Neural cell (in vitro differentiated cells): Measurements from ENCODE around the gene CYP20A1. TPM values are rescaled to one million over a fixed set of nuclear protein-coding genes. Genes with fewer than 3 reads are reported as not detected.

Source experiments
- H2AFZ ChIP-seq: fragments of 200-600, 300-800 bp; sonication (generic), shearing (Covaris generic); 2 replicates; pipeline ENCODE4 v1.6.0; 2014; ENCODE audit warnings: low read depth, mild to moderate bottlenecking, antibody characterized with exemption, low read length, moderate library complexity
- H3F3A ChIP-seq: fragments of 200-600 bp; shearing (Covaris generic); 2 replicates; pipeline ENCODE4 v1.6.1; 2016; ENCODE audit warnings: mild to moderate bottlenecking, moderate library complexity, mixed read lengths, antibody characterized with exemption, low read length; ENCODE audit not compliant: insufficient read depth, poor library complexity, severe bottlenecking
- H3K27ac ChIP-seq: fragments of 200-600, 300-800 bp; sonication (generic), shearing (Covaris generic); 2 replicates; pipeline ENCODE4 v1.5.1; 2014; ENCODE audit warnings: mild to moderate bottlenecking, low read length, moderate library complexity
- H3K27me3 ChIP-seq: fragments of 300-800, 200-600 bp; sonication (generic), shearing (Covaris generic); 2 replicates; pipeline ENCODE4 v1.6.0; 2014; ENCODE audit warnings: mild to moderate bottlenecking, low read depth, low read length, moderate library complexity; ENCODE audit not compliant: insufficient read depth
- H3K36me3 ChIP-seq: fragments of 300-800, 200-600 bp; sonication (generic), shearing (Covaris generic); 2 replicates; pipeline ENCODE4 v1.5.1; 2014; ENCODE audit warnings: mild to moderate bottlenecking, antibody characterized with exemption, low read length, moderate library complexity; ENCODE audit not compliant: insufficient read depth
- H3K4me2 ChIP-seq: fragments of 300-800, 200-600 bp; sonication (generic), shearing (Covaris generic); 2 replicates; pipeline ENCODE4 v1.6.0; 2014; ENCODE audit warnings: mild to moderate bottlenecking, low read length
- H3K4me3 ChIP-seq: fragments of 300-800, 200-600 bp; sonication (generic), shearing (Covaris generic); 2 replicates; pipeline ENCODE4 v1.5.1; 2014; ENCODE audit warnings: mild to moderate bottlenecking, low read length, moderate library complexity
- H3K79me2 ChIP-seq: fragments of 200-600 bp; shearing (Covaris generic); replicated peaks from 2 replicates; pipeline ENCODE4 v1.6.0; 2014; ENCODE audit warnings: mild to moderate bottlenecking, low read length, moderate library complexity; ENCODE audit not compliant: insufficient read depth
- H3K9ac ChIP-seq: fragments of 300-800, 200-600 bp; sonication (generic), shearing (Covaris generic); 2 replicates; pipeline ENCODE4 v1.6.1; 2016; ENCODE audit warnings: mild to moderate bottlenecking, low read length, mixed read lengths
- H3K9me2 ChIP-seq: fragments of 200-600 bp; shearing (Covaris generic); 2 replicates; pipeline ENCODE4 v1.6.1; 2016; ENCODE audit warnings: mild to moderate bottlenecking, low read length, mixed read lengths; ENCODE audit not compliant: insufficient read depth
- H3K9me3 ChIP-seq: fragments of 200-600, 300-800 bp; sonication (generic), shearing (Covaris generic); 2 replicates; pipeline ENCODE4 v1.6.1; 2016; ENCODE audit warnings: mild to moderate bottlenecking, mixed run types, low read length, moderate library complexity, mixed read lengths
- H4K20me1 ChIP-seq: fragments of 200-600 bp; shearing (Covaris generic); 2 replicates; pipeline ENCODE4 v1.6.1; 2016; ENCODE audit warnings: mild to moderate bottlenecking, mixed run types; ENCODE audit not compliant: insufficient read depth
- EP300 ChIP-seq: fragments of 450-650 bp; conservative IDR thresholded peaks from 2 replicates; pipeline ENCODE4 v1.6.1; 2014; ENCODE audit warnings: antibody characterized with exemption, mild to moderate bottlenecking, moderate library complexity; ENCODE audit not compliant: poor library complexity, severe bottlenecking
- EZH2 ChIP-seq: fragments of 200-600, 300-800 bp; shearing (Covaris generic), sonication (generic); IDR thresholded peaks from 2 replicates; pipeline ENCODE4 v1.6.1; 2014; ENCODE audit warnings: antibody characterized with exemption, low read length, borderline replicate concordance, mild to moderate bottlenecking; ENCODE audit not compliant: insufficient read depth, poor library complexity, severe bottlenecking
- MXI1 ChIP-seq: fragments of 450-650 bp; conservative IDR thresholded peaks from 2 replicates; pipeline ENCODE4 v1.6.1; 2014; ENCODE audit warnings: antibody characterized with exemption, mild to moderate bottlenecking; ENCODE audit not compliant: poor library complexity, severe bottlenecking
- RAD21 ChIP-seq: fragments of 450-650 bp; conservative IDR thresholded peaks from 2 replicates; pipeline ENCODE4 v1.6.1; 2014; ENCODE audit warnings: antibody characterized with exemption, mild to moderate bottlenecking, moderate library complexity
- SMC3 ChIP-seq: fragments of 450-650 bp; conservative IDR thresholded peaks from 2 replicates; pipeline ENCODE4 v1.6.1; 2014; ENCODE audit warnings: antibody characterized with exemption, mild to moderate bottlenecking, moderate library complexity; ENCODE audit not compliant: poor library complexity
- polyA plus RNA-seq: library from polyadenylated mRNA; depleted of rRNA; stranded (reverse); fragments of >200 nt; gene quantifications from 2 replicates; pipeline ENCODE4 v1.2.3, GENCODE V29; 2014
- TF ChIP-seq, protein P1 (sequence below): IDR thresholded peaks from 2 replicates; pipeline ENCODE4 v1.6.1; 2012; ENCODE audit warnings: borderline replicate concordance
- TF ChIP-seq, protein P2 (sequence below): fragments of 450-650 bp; IDR thresholded peaks from 2 replicates; pipeline ENCODE4 v1.5.1; 2014; ENCODE audit warnings: antibody characterized with exemption, mild to moderate bottlenecking, moderate library complexity; ENCODE audit not compliant: poor library complexity, severe bottlenecking

The CYP20A1 gene
- polyA plus RNA-seq, 1 donor from 2014 or later = 12.9 TPM

GRCh38 chr2:203328760-203329540 is 90.1 kb downstream of the CYP20A1 start:
- Histone ChIP-seq H3K27me3 (no peaks in the 10 kb centered on the region), H3K27ac (peak overlapping the region; percentile 97), H3K9me3 (no peaks in the 10 kb centered on the region), H3K36me3 (no peaks in the 10 kb centered on the region), H3F3A (peaks cover 5% of the 10 kb centered on the region), H3K4me3 (peak overlapping the region; percentile 94), H2AFZ (peak overlapping the region; percentile 37), H3K4me2 (peak overlapping the region; percentile 77), H3K9me2 (no peaks in the 10 kb centered on the region), H3K79me2 (peaks cover 55% of the 10 kb centered on the region), H4K20me1 (no peaks in the 10 kb centered on the region), H3K9ac (peak overlapping the region; percentile 94)
- TF ChIP-seq, protein P1, sequence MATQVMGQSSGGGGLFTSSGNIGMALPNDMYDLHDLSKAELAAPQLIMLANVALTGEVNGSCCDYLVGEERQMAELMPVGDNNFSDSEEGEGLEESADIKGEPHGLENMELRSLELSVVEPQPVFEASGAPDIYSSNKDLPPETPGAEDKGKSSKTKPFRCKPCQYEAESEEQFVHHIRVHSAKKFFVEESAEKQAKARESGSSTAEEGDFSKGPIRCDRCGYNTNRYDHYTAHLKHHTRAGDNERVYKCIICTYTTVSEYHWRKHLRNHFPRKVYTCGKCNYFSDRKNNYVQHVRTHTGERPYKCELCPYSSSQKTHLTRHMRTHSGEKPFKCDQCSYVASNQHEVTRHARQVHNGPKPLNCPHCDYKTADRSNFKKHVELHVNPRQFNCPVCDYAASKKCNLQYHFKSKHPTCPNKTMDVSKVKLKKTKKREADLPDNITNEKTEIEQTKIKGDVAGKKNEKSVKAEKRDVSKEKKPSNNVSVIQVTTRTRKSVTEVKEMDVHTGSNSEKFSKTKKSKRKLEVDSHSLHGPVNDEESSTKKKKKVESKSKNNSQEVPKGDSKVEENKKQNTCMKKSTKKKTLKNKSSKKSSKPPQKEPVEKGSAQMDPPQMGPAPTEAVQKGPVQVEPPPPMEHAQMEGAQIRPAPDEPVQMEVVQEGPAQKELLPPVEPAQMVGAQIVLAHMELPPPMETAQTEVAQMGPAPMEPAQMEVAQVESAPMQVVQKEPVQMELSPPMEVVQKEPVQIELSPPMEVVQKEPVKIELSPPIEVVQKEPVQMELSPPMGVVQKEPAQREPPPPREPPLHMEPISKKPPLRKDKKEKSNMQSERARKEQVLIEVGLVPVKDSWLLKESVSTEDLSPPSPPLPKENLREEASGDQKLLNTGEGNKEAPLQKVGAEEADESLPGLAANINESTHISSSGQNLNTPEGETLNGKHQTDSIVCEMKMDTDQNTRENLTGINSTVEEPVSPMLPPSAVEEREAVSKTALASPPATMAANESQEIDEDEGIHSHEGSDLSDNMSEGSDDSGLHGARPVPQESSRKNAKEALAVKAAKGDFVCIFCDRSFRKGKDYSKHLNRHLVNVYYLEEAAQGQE = peak; percentile 12
- no peak for TF ChIP-seq RAD21
- no peak for TF ChIP-seq EZH2
- no peak for TF ChIP-seq MXI1
- TF ChIP-seq, protein P2, sequence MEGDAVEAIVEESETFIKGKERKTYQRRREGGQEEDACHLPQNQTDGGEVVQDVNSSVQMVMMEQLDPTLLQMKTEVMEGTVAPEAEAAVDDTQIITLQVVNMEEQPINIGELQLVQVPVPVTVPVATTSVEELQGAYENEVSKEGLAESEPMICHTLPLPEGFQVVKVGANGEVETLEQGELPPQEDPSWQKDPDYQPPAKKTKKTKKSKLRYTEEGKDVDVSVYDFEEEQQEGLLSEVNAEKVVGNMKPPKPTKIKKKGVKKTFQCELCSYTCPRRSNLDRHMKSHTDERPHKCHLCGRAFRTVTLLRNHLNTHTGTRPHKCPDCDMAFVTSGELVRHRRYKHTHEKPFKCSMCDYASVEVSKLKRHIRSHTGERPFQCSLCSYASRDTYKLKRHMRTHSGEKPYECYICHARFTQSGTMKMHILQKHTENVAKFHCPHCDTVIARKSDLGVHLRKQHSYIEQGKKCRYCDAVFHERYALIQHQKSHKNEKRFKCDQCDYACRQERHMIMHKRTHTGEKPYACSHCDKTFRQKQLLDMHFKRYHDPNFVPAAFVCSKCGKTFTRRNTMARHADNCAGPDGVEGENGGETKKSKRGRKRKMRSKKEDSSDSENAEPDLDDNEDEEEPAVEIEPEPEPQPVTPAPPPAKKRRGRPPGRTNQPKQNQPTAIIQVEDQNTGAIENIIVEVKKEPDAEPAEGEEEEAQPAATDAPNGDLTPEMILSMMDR = no peak

- Histone ChIP-seq H3K4me3 (peak overlapping the region; percentile 94), H3K27me3 (no peaks in the 10 kb centered on the region), H3F3A (peaks cover 5% of the 10 kb centered on the region), H2AFZ (no peak overlapping the region), H3K36me3 (no peaks in the 10 kb centered on the region), H3K27ac (peak overlapping the region; percentile 97), H3K9me2 (no peaks in the 10 kb centered on the region), H3K9ac (no peak overlapping the region), H4K20me1 (no peaks in the 10 kb centered on the region), H3K9me3 (no peaks in the 10 kb centered on the region), H3K79me2 (peaks cover 68% of the 10 kb centered on the region), H3K4me2 (peak overlapping the region; percentile 77)
- TF ChIP-seq, protein P2 = no peak
- TF ChIP-seq, protein P1 = no peak
- TF ChIP-seq MXI1 (no peak), SMC3 (no peak), RAD21 (no peak), EP300 (no peak)
These were observed 91.6 kb downstream of the CYP20A1 start for GRCh38 chr2:203330434-203330833.
